GM19452 (cell line): Measurements from ENCODE around the gene DCST1.
"Not testable (repeated sequence)": the region's sequence is repeated elsewhere in the genome, so short reads cannot be mapped to it uniquely, and the experiment has no call there.

Experiments used
- ATAC-seq: cut with Tn5 transposase; IDR thresholded peaks from one replicate; pipeline ENCODE4 v1.9.1; 2021; ENCODE audit not compliant: unreplicated experiment

The DCST1 gene, protein sequence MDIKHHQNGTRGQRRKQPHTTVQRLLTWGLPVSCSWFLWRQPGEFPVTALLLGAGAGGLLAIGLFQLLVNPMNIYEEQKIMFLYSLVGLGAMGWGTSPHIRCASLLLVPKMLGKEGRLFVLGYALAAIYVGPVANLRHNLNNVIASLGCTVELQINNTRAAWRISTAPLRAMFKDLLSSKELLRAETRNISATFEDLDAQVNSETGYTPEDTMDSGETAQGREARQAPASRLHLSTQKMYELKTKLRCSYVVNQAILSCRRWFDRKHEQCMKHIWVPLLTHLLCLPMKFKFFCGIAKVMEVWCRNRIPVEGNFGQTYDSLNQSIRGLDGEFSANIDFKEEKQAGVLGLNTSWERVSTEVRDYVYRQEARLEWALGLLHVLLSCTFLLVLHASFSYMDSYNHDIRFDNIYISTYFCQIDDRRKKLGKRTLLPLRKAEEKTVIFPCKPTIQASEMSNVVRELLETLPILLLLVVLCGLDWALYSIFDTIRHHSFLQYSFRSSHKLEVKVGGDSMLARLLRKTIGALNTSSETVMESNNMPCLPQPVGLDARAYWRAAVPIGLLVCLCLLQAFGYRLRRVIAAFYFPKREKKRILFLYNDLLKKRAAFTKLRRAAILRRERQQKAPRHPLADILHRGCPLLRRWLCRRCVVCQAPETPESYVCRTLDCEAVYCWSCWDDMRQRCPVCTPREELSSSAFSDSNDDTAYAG

DNA sequence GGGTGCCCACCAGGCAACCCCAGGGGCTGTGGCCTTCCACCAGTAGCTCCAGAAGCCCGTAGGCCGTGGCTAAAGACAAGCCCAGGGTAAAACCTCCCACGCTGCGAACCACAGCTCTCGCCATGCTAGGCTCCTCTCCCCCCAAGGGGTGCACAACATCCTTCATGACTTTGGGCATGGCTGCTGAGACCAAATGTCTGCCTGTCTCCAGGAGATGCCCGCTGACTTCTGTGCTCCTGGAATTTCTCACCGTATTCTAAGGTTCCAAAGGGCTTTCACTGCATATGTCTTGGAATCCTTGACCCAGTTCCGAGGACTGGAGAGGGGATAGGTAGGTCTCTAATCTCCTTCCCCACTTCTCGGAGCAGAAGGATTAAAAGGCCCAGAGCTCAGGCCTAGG lies at the start of gene DCST1, which contains the start of gene DCST2:
TSS of gene DCST1 (plus strand) at position 301 of the 400 bp plus-strand sequence. CDS start 213 bp downstream, outside the sequence.
TSS of gene DCST2 (minus strand) at position 258 of the 400 bp plus-strand sequence. CDS start at position 178, 80 bp downstream.
- ATAC-seq = no peak

DNA sequence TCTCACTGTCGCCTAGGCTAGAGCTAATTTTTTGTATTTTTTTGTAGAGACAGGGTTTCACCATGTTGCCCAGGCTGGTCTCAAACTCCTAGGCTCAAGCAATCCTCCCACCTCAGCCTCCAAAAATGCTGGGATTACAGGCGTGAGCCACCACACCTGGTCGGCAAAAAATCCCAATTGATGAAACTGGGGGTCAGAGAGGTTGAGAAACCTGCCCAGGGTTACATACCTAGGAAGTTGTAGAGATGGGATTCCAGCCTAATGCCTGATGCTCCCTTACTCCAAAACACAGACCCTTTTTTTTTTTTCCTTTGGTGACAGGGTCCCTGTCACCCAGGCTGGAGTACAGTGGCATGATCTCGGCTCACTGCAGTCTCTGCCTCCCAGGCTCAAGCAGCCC lies 46.9 kb upstream of the DCST1 start:
- not testable (repeated sequence) for ATAC-seq

DNA sequence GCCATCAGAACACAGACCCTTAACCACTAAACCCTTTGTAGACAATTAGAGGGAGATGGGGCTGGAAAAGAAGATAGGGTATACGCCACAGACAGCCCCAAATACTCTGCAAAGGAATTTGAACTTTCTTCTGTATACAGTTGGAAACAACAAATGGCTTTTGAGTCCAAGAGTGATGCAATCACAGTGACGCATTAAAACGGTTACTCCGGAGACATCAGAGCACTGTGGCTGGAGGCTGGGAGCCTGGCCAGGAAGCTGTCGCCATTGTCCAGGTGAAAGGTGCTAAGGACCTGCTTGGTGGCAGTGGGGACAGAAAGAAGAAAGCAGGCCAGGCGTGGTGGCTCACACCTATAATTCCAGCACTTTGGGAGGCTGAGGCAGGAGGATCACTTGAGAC lies 46.3 kb upstream of the DCST1 start:
- no peak for ATAC-seq

DNA sequence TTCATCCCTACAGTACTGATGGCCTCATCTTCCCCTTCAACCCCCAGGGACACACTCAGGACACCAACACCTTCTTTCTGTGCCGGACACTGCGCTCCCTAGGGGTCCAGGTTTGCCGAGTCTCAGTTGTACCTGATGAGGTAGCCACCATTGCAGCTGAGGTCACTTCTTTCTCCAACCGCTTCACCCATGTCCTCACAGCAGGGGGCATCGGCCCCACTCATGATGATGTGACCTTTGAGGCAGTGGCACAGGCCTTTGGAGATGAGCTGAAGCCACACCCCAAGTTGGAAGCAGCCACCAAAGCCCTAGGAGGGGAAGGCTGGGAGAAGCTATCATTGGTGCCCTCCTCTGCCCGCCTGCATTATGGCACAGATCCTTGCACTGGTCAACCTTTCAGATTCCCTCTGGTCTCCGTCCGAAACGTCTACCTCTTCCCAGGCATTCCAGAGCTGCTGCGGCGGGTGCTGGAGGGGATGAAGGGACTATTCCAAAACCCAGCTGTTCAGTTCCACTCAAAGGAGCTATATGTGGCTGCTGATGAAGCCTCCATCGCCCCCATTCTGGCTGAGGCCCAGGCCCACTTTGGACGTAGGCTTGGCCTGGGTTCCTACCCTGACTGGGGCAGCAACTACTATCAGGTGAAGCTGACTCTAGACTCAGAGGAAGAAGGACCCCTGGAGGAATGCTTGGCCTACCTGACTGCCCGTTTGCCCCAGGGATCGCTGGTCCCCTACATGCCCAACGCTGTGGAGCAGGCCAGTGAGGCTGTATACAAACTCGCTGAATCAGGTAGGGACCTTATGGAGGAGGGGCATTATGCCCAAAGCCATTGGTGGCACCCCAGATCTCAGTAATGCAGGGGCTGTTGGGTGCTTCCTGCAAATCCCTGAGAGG lies 45.3 kb upstream of the DCST1 start:
- no peak for ATAC-seq

DNA sequence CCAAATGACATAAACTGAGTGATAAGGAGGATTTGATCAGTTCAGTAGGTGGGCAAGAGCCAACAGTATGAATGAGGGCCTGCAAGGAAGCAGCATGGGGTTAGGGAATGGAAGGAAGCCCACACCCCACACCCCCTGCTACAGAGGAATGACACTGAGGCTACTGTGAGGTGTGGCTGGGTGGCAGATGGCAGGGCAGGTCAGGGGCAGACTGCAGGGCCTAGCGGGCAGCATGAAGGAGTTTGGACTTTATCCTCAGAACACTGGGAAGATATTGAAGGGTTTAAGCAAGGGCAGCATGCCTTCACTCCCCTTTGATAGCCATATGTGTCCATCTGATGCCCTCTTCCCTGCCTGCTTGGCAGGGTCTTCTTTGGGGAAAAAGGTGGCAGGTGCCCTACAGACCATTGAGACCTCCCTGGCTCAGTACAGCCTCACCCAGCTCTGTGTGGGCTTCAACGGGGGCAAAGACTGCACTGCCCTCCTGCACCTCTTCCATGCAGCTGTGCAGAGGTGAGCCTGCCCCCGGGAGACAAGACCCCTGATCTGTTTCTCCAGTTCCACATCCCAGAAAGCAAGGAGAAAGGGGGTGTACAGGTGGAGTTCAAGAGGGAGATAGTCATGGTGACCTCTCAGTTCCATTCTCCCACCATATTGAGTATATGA lies 44.3 kb upstream of the DCST1 start:
- no peak for ATAC-seq

DNA sequence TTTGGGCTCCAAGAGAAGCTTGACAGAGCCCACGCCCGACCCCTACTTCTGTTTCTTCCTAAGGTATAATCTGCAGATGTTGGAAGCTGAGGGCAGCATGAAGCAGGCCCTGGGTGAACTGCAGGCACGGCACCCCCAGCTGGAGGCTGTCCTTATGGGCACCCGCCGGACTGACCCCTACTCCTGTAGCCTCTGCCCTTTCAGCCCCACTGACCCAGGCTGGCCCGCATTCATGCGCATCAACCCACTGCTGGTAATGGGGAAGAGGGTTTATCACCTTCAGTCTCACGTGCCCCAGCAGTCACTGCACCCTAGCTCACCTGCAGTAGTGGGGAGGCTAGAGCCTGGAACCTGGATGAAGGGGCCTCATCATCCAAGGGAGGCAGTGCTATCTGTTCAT lies 43.3 kb upstream of the DCST1 start:
- no peak for ATAC-seq

DNA sequence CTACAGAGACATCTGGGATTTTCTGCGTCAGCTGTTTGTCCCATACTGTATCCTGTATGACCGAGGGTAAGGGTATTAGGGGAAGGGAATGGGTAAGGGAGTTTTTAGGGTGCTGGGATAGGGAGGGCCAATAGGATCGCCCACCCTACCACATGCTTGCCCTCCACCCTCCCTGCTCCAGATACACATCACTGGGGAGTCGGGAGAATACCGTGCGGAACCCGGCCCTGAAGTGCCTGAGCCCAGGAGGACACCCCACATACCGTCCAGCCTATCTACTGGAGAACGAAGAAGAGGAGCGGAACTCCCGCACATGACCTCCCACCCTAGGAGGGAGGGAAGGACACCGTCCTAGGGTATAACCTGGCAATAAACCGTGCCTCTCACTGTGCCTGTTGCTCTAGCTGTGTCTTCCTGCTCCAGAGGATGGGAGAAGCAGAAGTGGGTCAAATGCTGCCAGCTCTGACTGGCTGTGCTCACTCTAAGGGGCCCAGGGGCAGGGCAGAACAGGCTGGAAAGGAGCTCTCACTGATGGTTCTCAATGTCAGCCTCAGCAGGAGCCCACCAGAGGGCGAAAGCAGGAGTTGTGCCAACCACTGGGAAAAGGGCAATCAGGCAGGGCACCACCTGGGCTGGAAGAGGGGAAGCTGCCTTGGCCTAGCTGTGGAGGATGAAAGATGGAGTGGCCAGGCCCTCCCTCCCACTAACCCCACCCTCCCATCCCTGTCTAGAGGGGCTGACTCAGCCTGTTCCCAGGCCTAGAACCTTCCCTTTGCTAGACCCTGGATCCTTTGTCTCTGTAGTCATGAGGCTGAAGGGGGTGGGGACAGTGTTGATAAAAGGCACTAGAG lies 40.7 kb upstream of the DCST1 start:
- ATAC-seq = no peak

DNA sequence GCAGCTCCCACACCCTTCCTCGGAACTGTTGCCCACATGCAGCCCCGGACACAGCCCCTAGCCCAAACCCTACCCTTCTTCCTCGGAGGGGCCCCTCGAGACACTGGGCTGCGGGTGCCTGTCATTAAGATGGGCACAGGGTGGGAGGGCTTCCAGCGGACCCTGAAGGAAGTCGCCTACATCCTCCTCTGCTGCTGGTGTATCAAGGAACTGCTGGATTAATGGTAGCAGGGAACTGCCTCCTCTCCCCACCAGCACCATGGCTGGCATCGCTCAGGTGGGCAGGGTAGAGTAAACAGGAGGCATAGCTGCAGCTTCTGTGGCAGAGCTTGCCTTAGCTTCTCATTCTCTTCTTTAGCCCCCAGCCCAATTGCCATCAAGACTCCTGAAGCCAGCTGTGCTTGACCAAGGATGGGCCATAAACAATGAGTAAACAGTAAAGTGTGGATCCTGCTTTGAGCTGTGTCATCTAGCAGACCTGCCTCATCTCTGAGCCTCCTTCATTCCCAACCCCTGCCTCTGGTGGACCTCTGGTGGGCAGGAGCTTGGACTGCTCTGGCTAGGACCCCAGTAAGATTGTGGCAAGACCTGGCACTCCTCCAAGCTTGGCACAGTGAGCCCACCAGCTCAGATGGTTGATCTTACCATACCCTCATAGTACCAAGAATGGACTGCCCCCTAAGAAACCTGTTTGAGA lies 39.9 kb upstream of the DCST1 start, which contains the start of gene LENEP:
TSS of gene LENEP (plus strand) at position 15 of the 697 bp plus-strand sequence. CDS start at position 37, 22 bp downstream.
- no peak for ATAC-seq

DNA sequence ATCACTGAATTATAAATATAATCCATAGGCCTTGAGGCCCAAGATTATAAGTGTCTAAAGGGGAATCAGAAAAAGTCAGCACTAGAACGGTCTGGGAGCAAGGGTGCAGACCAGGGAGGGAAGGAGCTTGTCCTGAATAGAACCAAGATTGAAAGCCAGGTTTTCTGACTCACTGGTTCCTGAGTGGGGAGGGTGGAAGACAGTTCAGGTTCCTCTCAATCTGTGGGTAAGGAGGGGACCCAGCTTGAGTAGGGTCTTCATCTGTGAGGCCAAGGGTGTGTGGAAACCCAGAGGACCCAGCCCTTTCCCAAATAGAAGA lies 39.4 kb upstream of the DCST1 start:
- ATAC-seq = no peak

DNA sequence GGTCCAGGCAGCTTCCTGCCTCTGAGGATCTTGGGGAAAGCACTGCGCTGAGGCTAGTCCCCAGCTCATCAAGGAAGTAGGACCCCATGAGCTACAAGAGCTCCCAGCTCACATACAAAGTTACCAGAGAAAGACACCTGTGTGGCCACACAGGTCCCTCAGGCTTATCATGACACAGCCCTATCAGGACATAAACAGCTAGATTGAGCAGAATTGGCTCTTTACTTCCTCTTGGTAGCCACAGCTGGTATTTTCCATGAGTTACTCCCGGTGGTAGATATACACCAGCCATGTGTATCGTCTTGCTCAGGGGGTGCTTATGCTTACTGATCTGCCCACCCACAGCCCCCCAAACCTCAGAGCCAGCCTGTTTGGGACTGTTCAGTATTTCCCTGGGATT lies 39.0 kb upstream of the DCST1 start:
- no peak for ATAC-seq

DNA sequence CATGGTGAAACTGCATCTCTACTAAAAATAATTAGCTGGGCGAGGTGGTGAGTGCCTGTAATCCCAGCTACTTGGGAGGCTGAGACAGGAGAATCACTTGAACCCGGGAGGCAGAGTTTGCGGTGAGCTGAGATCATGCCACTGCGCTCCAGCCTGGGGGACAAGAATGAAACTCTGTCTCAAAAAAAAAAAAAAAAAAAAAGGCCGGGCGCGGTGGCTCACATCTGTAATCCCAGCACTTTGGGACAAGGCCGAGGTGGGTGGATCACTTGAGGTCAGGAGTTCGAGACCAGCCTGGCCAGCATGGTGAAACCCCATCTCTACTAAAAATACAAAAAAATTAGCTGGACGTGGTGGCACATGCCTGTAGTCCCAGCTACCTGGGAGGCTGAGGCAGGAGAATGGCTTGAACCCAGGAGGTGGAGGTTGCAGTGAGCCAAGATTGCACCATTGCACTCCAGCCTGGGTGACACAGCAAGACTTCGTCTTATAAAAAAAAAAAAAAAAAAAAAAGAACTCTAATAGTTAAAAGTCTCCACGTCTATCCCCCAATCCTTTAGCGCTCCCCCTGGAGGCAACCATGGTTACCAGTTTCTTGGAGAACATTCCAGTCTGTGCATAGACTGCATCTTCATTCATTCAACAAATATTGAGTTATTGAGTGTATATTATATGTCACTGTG lies 38.2 kb upstream of the DCST1 start:
- not testable (repeated sequence) for ATAC-seq

DNA sequence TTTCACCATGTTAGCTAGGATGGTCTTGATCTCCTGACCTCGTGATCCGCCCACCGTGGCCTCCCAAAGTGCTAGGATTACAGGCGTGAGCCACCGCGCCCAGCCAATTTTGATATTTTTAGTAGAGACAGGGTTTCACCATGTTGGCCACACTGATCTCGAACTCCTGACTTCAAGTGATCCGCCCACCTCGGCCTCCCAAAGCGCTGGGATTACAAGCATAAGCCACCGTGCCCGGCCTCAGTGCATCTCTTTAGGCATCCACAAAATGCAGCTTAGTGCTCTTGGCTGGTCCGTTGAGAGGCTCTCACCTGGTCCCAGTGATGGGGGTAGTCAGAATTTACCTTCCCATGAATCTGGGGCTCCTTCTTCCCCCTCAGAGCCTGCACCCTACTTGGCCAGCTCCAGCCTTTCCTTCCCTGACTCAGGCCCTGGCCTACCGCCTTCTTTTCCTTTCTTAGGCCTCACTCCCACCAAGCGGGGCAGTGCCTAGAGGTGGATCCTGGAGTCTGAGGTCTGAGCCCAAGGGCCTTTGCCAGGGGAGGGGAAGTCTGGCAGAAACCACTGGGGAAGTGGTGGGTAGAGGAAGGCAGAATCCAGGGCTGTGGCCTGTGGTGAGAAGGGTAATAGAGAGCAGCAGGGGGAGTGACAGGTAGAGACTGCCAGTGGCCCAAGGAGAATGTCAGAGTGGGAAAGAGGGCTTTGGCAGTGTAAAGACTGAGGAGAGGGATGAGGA lies 36.5 kb upstream of the DCST1 start:
- no peak for ATAC-seq

DNA sequence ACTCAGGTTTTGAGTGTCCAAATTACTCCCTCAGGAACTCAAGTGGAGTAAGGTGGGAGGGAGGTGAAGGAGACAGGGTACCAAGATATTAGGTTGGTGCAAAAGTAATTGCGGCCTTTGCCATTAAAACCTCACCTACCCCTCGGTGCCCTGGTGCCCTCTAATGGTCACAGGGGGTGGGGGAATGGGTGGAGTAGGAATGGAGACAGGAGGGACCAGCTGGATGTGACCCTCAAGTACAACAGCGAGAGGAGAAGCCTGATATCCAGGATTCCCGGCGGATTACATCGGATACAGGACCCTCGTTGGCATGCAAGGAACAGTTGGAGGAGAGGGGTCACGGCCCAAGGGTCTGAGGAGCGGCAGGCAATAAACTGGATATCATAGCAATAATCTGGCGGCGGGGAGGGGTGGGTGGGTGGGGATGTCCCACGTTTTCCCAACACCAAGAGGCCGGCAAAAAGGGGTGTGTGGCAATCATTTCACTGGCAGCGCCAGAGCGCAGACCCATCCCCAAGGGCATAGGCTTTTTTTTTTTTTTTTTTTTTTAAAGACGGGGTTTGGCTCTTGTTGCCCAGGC lies 35.3 kb upstream of the DCST1 start:
- no peak for ATAC-seq

DNA sequence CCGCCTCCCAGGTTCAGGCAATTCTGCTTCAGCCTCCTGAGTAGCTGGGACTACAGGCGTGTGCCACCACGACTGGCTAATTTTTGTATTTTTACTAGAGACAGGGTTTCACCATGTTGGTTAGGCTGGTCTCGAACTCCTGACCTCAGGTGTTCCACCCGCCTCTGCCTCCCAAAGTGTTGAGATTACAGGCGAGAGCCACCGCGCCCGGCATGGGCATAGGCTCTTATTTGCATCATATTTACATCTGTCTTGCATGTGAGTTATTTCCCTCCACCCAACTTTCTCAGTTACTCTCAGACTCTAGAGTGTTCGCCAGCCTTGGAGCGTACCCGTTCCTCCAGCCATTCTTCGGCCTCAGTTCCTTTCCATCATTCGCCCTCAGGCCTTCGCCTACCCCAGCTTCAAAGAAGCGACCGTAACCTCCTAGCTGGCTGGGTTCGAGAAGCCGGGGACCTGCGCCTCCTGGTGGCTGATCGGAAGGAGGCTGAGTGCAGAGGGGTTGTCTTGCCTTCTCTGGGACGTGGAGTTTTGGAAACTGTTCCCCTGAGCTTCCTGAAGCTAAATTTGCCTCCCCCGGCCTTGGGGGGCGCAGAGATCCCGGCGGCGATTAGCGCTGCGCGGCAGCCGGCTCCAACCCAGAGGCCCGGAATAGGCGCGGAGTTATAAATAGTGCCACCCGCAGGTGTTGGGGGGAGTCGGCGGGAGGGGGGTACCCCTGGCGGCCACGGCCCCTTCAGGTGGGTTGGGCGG lies 34.6 kb upstream of the DCST1 start:
- no peak for ATAC-seq

DNA sequence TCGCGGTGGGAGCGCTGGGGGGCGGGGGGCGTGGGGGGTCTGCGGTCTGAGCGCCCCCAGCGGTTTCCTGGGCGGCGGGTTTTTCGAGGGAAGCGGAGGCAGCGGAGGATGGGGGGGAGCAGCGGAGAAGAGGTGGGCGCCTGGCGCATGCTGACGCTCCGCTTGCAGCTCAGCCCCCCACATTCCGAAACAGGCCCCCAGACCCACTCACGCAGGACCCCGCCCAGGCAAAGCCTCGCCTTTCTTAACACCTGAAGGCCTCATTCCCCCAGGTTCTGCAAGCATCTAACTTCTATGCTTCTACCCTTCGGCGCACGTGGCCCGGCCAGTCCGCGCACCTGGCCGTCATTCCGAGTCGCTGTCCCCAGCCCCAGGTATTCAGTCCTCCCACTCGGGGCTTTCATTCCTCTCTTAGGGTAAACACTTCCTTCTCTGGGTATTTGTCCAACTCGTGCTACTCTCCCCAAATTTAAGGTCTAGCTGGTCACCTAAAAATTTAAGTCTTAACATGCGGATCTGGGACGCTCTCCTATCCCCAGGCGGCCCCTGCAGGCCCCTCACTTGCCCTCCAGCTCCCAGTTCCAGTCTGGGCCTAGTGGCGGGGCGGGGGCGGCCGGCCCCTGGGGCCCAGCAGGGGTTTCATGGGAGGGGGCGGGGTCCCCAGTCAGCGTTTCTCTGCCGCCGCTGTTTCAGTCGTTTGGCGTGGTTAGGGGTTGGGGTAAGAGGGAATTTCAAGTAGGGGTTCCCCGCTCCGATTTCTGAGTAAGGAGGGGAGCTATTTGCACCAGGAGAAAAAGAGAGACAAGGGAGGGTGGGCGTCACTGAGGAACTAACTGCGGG lies 33.8 kb upstream of the DCST1 start:
- ATAC-seq = no peak

DNA sequence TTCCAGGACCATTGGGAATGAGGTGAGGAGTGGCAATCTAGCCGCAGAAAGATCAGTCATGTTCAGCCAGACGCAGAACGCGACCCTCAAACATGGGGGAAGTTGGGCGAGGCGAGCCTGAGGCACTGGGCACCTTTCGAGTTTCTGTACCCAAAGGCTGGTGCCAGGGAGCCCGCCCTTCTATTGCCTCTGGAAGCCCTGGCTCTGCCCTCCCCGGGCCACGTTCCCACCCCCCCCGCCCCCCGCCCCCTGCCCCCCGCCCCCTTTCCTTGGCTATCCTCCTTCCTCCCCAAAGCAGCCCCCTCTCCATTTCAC lies 33.3 kb upstream of the DCST1 start:
- no peak for ATAC-seq
